Measurements from ENCODE around the gene PAFAH1B1. TPM values are rescaled to one million over a fixed set of nuclear protein-coding genes. Genes with fewer than 3 reads are reported as not detected.

Gene PAFAH1B1
- polyA plus RNA-seq, 2 of the 4 experiments (the other 2 are of a cell fraction): 122 to 197 TPM

DNA sequence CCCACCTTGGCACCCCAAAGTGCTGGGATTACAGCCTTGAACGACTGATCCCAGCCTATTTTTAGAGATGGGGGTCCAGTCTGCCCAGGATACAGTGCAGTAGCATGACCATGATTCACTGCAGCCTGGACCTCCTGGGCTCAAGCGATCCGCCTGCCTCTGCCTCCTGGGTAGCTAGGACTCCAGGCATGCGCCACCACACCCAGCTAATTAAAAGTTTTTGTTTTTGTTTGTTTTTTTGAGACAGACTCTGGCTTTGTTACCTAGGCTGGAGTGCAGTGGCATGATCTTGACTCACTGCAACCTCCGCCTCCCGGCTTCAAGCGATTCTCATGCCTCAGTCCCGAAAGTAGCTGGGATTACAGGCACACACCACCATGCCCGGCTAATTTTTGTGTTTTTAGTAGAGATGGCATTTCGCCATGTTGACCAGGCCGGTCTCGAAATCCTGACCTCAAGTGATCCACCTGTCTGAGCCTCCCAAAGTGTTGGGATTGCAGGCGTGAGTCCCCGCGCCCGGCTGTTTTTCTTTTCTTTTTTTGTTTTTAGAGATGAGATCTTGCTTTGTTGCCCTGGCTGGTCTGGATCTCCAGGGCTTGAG, 2.3 kb upstream of the PAFAH1B1 start:
- ChIA-PET CTCF (interaction anchor here (2.4 kb wide), 1 partner anchor 15 kb away, joined by 7 read pairs; no protein-coding TSS in a partner anchor), POLR2A (no interaction called here)
- no peak for DNase-seq (ENCODE audit: low read depth in 1 of 2, low spot score in 1 of 2)
- FAIRE-seq: no peak
- no peak for ATAC-seq
- Histone ChIP-seq H3K9me3 (no peaks in the 10 kb centered on the region), H3K4me3 (no peak overlapping the region), H3K27ac (no peak overlapping the region), H3K4me1 (peaks cover 16% of the 10 kb centered on the region; the same call in 2 of the 3 replicates), H3K4me2 (no peak overlapping the region)
- 93% methylated on average over 16 of the region's 16 CpGs for WGBS (ENCODE audit: missing lambda C conversion rate)
- TF ChIP-seq GATA3 (IDR thresholded peaks at IDR 0.05; ENCODE audit: borderline replicate concordance) (no peak), NPAS2 (CRISPR knock-in tag; IDR thresholded peaks at IDR 0.05; ENCODE audit: borderline replicate concordance) (no peak), CHD2 (IDR thresholded peaks at IDR 0.05; ENCODE audit: low read length, partially characterized antibody) (no peak), FOSB (CRISPR knock-in tag; IDR thresholded peaks at IDR 0.05) (no peak)
- TF ChIP-seq, protein P1, sequence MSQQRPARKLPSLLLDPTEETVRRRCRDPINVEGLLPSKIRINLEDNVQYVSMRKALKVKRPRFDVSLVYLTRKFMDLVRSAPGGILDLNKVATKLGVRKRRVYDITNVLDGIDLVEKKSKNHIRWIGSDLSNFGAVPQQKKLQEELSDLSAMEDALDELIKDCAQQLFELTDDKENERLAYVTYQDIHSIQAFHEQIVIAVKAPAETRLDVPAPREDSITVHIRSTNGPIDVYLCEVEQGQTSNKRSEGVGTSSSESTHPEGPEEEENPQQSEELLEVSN (IDR thresholded peaks at IDR 0.05; ENCODE audit: borderline replicate concordance, low read depth): no peak

DNA sequence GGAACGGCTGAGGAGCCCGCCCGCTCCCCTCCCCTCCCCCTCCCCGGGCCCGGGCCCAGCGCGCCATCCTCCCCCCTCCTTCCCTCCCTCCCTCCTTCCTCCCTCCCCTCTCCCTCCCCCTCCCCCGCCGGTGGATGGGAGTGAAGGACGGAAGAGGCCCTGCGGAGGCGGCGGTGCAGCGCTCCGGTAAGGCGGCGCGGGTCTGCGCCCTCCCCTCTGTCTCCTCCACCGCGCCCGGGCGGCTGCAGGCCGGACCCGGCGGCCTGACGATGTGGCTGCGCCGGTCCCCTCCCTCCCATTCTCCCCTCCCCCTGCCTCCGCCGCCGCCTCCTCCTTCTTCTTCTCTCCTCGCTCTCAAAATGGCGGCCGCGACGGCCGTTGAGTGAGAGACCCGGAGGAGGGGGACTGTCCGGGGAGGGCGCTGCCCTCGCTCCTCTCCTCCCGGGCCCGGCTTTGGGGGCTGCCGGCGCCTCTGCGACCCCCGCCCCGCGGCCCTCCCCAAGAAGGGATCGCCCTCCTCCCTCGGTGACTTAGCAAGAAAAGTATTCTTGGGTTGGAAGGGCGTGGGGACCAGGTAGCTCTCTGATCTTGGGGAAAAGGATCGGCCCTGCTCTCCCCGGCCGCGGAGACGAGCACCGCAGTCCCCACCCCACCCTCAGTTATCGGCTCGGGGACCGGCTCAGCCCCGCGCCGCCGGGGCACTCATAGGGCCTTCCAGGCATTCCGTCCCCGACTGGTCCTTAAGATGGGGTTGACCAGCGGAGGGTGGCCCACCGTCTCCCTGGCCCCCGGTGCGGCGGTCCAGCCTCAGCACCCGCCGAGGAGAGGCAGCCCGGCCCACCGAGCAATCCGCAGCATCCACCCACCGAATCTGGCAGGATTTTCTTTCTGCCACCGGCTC, 617 bp downstream of the PAFAH1B1 start:
- Histone ChIP-seq H3K4me1 (peaks cover 46% of the 10 kb centered on the region), H3K9me3 (no peaks in the 10 kb centered on the region), H3K27ac (peak overlapping the region; percentile 98), H3K4me3 (peak overlapping the region; percentile 84), H3K4me2 (peak overlapping the region; percentile 91)
- no peak for FAIRE-seq
- no peak for TF ChIP-seq FOSL2 (IDR thresholded peaks at IDR 0.05)
- TF ChIP-seq FOSL2 (CRISPR knock-in tag; IDR thresholded peaks at IDR 0.05): no peak
- TF ChIP-seq, protein P2, sequence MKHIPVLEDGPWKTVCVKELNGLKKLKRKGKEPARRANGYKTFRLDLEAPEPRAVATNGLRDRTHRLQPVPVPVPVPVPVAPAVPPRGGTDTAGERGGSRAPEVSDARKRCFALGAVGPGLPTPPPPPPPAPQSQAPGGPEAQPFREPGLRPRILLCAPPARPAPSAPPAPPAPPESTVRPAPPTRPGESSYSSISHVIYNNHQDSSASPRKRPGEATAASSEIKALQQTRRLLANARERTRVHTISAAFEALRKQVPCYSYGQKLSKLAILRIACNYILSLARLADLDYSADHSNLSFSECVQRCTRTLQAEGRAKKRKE (CRISPR knock-in tag; IDR thresholded peaks at IDR 0.05; ENCODE audit: low read depth): no peak
- 0 out of 2 replicates have a peak, but pooled peaks have one; percentile 45 for TF ChIP-seq POLR2AphosphoS2 (conservative IDR thresholded peaks at IDR 0.05; ENCODE audit: low read length)
- TF ChIP-seq KDM5A (IDR thresholded peaks at IDR 0.05): peak; percentile 61
- peak; percentile 33 for TF ChIP-seq POLR2A (IDR thresholded peaks at IDR 0.05; ENCODE audit: low read length)
- TF ChIP-seq JUN (IDR thresholded peaks at IDR 0.05): peak in 1 of 2 experiments; percentile 80
- TF ChIP-seq MYC (IDR thresholded peaks at IDR 0.05; ENCODE audit: borderline replicate concordance, low read length): no peak
- peak; percentile 65; the same call in 1 of the 2 replicates for TF ChIP-seq PHF8 (IDR thresholded peaks at IDR 0.05; ENCODE audit: borderline replicate concordance, low read depth)
- peak; percentile 77 to 88 for DNase-seq (ENCODE audit: low read depth in 1 of 2, low spot score in 1 of 2)
- CTCF ChIA-PET: interaction anchor here (0.6 to 1.2 kb wide), 4 partner anchors 13 to 145 kb away, joined by 3 read pairs; no protein-coding TSS in a partner anchor
- ATAC-seq: peak; percentile 83 to 84
- POLR2A ChIA-PET: interaction anchor here (1.2 to 2.7 kb wide), 10 partner anchors 9 to 193 kb away, joined by 3 to 31 read pairs (median 5); partner anchors contain the start of gene METTL16
- WGBS (ENCODE audit: missing lambda C conversion rate): under 1% methylated on average over 30 of the region's 80 CpGs

DNA sequence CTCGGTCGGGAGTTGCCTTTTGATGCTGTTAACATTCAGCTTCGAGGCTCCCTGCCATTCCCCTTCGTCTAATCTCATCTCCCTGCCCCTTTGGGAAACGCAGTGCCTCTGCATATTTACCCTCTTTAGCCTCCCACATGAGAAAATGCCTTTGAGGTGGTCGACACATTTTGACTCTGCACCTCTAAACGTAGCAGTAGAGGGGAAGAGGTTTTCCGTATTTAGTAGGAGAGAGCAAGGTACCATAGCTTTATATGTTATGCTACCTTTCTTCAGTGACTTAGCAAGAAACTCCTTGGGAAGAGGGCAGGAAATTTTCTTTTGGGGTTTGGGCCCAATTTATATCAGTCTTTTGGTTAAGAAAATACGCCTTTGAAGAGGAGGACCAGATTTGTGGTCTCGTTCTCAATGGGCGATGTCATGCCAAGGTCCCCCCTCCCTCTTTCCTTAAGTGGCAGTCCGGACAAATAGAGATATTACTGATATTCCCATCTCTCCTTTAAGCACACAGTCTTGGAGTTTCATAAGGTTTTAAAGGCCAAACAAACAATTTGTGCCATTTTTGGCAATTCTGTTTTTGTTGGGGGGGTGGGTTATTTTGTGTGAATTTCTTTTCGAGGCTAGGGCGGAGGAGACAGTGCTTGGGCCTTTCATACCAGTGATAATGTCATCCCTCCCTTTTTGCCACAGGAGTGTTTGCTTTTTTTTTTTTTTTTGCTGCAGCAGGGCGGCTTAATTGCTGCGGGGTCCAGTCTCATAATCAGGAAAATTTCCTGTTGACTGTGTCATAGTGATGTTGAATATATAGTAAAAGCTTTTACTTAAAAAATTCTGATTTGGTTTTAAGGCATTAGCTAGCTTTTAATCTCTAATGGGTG, 1.5 kb downstream of the PAFAH1B1 start:
- peaks cover 50% of the 10 kb centered on the region for H3K4me1 ChIP-seq
- ATAC-seq (peak in 1 of 2 experiments; percentile 7; a peak in 3 of 6 replicates), FAIRE-seq (no peak), DNase-seq (ENCODE audit: low read depth in 1 of 2, low spot score in 1 of 2) (peak in 1 of 2 experiments; percentile 19)
- H3K9me3 ChIP-seq: no peaks in the 10 kb centered on the region
- TF ChIP-seq SREBF2 (IDR thresholded peaks at IDR 0.05) (no peak), EHF (CRISPR knock-in tag; IDR thresholded peaks at IDR 0.05) (no peak), FOSL2 (IDR thresholded peaks at IDR 0.05) (no peak), FOSL2 (CRISPR knock-in tag; IDR thresholded peaks at IDR 0.05) (no peak)
- POLR2A ChIA-PET: interaction anchor here (2.7 kb wide), 1 partner anchor 84 kb away, joined by 31 read pairs; the partner anchor contains the start of gene METTL16
- H3K4me3 ChIP-seq: peak overlapping the region; percentile 84
- peak overlapping the region; percentile 91 for H3K4me2 ChIP-seq
- peak overlapping the region; percentile 98 for H3K27ac ChIP-seq
- CTCF ChIA-PET: interaction anchor here (0.6 to 1.2 kb wide), 2 partner anchors 14 to 24 kb away, joined by 3 read pairs; no protein-coding TSS in a partner anchor
- 7% methylated on average over 16 of the region's 16 CpGs for WGBS (ENCODE audit: missing lambda C conversion rate)
